DMS153 (cell line): ENCODE results near the gene SLC12A2.

Experiments
- DNase-seq: peaks from one replicate; lab custom pipeline; 2025; lab: John Stamatoyannopoulos, UW

The SLC12A2 gene

GRCh38 chr5:128169401-128170017 lies 85.9 kb downstream of the SLC12A2 start:
- no peak for DNase-seq

GRCh38 chr5:128172102-128172501 lies 88.5 kb downstream of the SLC12A2 start:
- DNase-seq, result no peak

GRCh38 chr5:128174951-128175350 lies 91.4 kb downstream of the SLC12A2 start:
- DNase-seq, result no peak

GRCh38 chr5:128192368-128192767 lies 108.8 kb downstream of the SLC12A2 start:
- no peak for DNase-seq

GRCh38 chr5:128193665-128194390 lies 110.3 kb downstream of the SLC12A2 start:
- DNase-seq, result no peak

- DNase-seq, result no peak
Observed at GRCh38 chr5:128195316-128195715, 111.8 kb downstream of the SLC12A2 start.

GRCh38 chr5:128196080-128196479 lies 112.5 kb downstream of the SLC12A2 start:
- no peak for DNase-seq

- DNase-seq, result no peak
Observed at GRCh38 chr5:128196791-128197190, 113.2 kb downstream of the SLC12A2 start.

- DNase-seq, result no peak
Observed at GRCh38 chr5:128197896-128198522, 114.4 kb downstream of the SLC12A2 start.

- DNase-seq, result no peak
Observed at GRCh38 chr5:128199104-128199503, 115.5 kb downstream of the SLC12A2 start.

GRCh38 chr5:128199611-128200010 lies 116.0 kb downstream of the SLC12A2 start:
- no peak for DNase-seq

GRCh38 chr5:128201065-128201926 lies 117.7 kb downstream of the SLC12A2 start:
- peak; percentile 0 for DNase-seq

GRCh38 chr5:128202320-128202719 lies 118.8 kb downstream of the SLC12A2 start:
- DNase-seq, result no peak

- DNase-seq, result no peak
Observed at GRCh38 chr5:128208436-128208835, 124.9 kb downstream of the SLC12A2 start.

- DNase-seq, result no peak
Observed at GRCh38 chr5:128212191-128212806, 128.7 kb downstream of the SLC12A2 start.

GRCh38 chr5:128213340-128213739 lies 129.8 kb downstream of the SLC12A2 start:
- peak; percentile 4 for DNase-seq

GRCh38 chr5:128213833-128214232 lies 130.3 kb downstream of the SLC12A2 start:
- no peak for DNase-seq

- DNase-seq, result no peak
Observed at GRCh38 chr5:128216285-128216684, 132.7 kb downstream of the SLC12A2 start.

GRCh38 chr5:128216860-128217531 lies 133.4 kb downstream of the SLC12A2 start:
- no peak for DNase-seq

GRCh38 chr5:128220841-128221240 lies 137.3 kb downstream of the SLC12A2 start:
- no peak for DNase-seq

GRCh38 chr5:128224336-128224735 lies 140.8 kb downstream of the SLC12A2 start:
- no peak for DNase-seq
